Osteocyte (in vitro differentiated cells): ENCODE results near the gene SPI1. TPM values are rescaled to one million over a fixed set of nuclear protein-coding genes. Genes with fewer than 3 reads are reported as not detected.

ENCODE experiments used
- DNase-seq: peaks from one replicate; pipeline ENCODE4 v3.0.0; 2021; ENCODE audit warnings: mixed read lengths; ENCODE audit not compliant: unreplicated experiment; ENCODE audit errors: extremely low spot score
- H3K27ac Mint-ChIP-seq: one replicate; pipeline ENCODE4 v1.8.0; 2021; ENCODE audit warnings: mild to moderate bottlenecking, mixed read lengths; ENCODE audit not compliant: unreplicated experiment
- H3K27me3 Mint-ChIP-seq: one replicate; pipeline ENCODE4 v1.8.0; 2021; ENCODE audit warnings: mixed read lengths; ENCODE audit not compliant: unreplicated experiment
- H3K36me3 Mint-ChIP-seq: one replicate; pipeline ENCODE4 v1.8.0; 2021; ENCODE audit warnings: mixed read lengths; ENCODE audit not compliant: unreplicated experiment
- H3K4me1 Mint-ChIP-seq: one replicate; pipeline ENCODE4 v1.8.0; 2021; ENCODE audit warnings: mixed read lengths; ENCODE audit not compliant: unreplicated experiment
- H3K4me3 Mint-ChIP-seq: one replicate; pipeline ENCODE4 v1.8.0; 2021; ENCODE audit warnings: mild to moderate bottlenecking, moderate library complexity, mixed read lengths; ENCODE audit not compliant: unreplicated experiment
- H3K9me3 Mint-ChIP-seq: one replicate; pipeline ENCODE4 v1.8.0; 2021; ENCODE audit warnings: mixed read lengths; ENCODE audit not compliant: unreplicated experiment
- CTCF ChIP-seq: fragments of 200-600 bp; sonication (generic); IDR thresholded peaks from 2 replicates; pipeline ENCODE4 v1.5.0; 2021; ENCODE audit warnings: antibody characterized with exemption, mild to moderate bottlenecking, moderate library complexity
- total RNA-seq: library from RNA; stranded (reverse); gene quantifications from 2 replicates; pipeline ENCODE4 v1.2.1, GENCODE V29; 2021

The SPI1 gene
- total RNA-seq, 1 donor from 2014 or later, result not detected

GRCh38 chr11:47396049-47396320, 17.6 kb upstream of the SPI1 start:
- no peak for DNase-seq
- TF ChIP-seq CTCF, result no peak
- H3K4me1 Mint-ChIP-seq, result peaks cover 11% of the 10 kb centered on the region
- no peaks in the 10 kb centered on the region for H3K27me3 Mint-ChIP-seq
- H3K36me3 Mint-ChIP-seq, result no peaks in the 10 kb centered on the region
- no peak overlapping the region for H3K27ac Mint-ChIP-seq
- no peaks in the 10 kb centered on the region for H3K9me3 Mint-ChIP-seq
- H3K4me3 Mint-ChIP-seq, result no peak overlapping the region

- no peaks in the 10 kb centered on the region for H3K9me3 Mint-ChIP-seq
- H3K4me3 Mint-ChIP-seq, result no peak overlapping the region
- DNase-seq, result no peak
- H3K36me3 Mint-ChIP-seq, result no peaks in the 10 kb centered on the region
- H3K27ac Mint-ChIP-seq, result no peak overlapping the region
- no peaks in the 10 kb centered on the region for H3K27me3 Mint-ChIP-seq
- H3K4me1 Mint-ChIP-seq, result peaks cover 8% of the 10 kb centered on the region
- no peak for TF ChIP-seq CTCF
Observed at GRCh38 chr11:47395223-47396048, 17.1 kb upstream of the SPI1 start.

- no peak for DNase-seq
- H3K4me1 Mint-ChIP-seq, result peaks cover 4% of the 10 kb centered on the region
- no peaks in the 10 kb centered on the region for H3K9me3 Mint-ChIP-seq
- TF ChIP-seq CTCF, result no peak
- no peak overlapping the region for H3K4me3 Mint-ChIP-seq
- H3K27me3 Mint-ChIP-seq, result no peaks in the 10 kb centered on the region
- no peak overlapping the region for H3K27ac Mint-ChIP-seq
- H3K36me3 Mint-ChIP-seq, result no peaks in the 10 kb centered on the region
Observed at GRCh38 chr11:47394322-47395222, 16.2 kb upstream of the SPI1 start.

- Mint-ChIP-seq H3K27ac (no peak overlapping the region), H3K4me3 (no peak overlapping the region), H3K9me3 (no peaks in the 10 kb centered on the region), H3K36me3 (no peaks in the 10 kb centered on the region), H3K4me1 (peaks cover 2% of the 10 kb centered on the region), H3K27me3 (no peaks in the 10 kb centered on the region)
- DNase-seq, result no peak
- no peak for TF ChIP-seq CTCF
Observed at GRCh38 chr11:47394050-47394321, 15.6 kb upstream of the SPI1 start.
